ENCODE results near the gene HPCAL1.

Gene HPCAL1

DNA sequence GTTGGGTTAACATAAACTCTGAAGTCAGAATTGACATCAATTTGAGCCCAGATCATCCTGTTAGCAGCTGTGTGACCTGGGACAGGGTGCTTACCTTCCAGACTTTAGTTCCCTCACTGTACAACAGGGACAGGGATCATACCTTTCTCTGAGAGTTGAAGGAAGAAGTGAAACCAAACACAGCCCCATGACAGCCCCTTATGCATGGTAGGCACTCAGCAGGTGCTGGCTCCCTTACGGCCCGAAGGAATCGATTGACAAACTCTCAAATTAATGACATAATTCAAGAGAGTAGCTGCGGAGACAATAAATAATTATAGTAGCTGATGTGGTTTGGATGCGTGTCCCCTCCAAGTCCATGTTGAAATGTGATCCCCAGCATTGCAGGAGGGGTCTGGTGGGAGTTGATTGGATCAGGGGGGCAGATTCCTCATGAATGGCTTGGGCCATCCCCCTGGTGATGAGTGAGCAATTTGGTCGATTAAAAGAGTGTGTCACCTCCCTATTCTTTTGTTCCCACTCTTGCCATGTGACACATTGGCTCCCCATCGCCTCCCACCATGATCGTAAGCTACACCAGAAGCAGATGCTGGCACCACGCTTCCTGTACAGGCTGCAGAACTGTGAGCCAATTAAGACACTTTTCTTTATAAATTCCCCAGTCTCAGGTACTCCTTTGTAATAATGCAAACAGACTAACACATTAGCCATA is 73.0 kb downstream of the HPCAL1 start:
- H3K4me1 ChIP-seq (ENCODE audit: insufficient read depth, poor library complexity, severe bottlenecking) = no peaks in the 10 kb centered on the region
- H3K27ac ChIP-seq (ENCODE audit: poor library complexity, severe bottlenecking) = no peak overlapping the region
- H3K4me3 ChIP-seq (ENCODE audit: severe bottlenecking) = no peak overlapping the region

GRCh38 chr2:10377052-10377746 is 74.5 kb downstream of the HPCAL1 start:
- no peak for DNase-seq (ENCODE audit: low spot score)
- no peak overlapping the region for H3K27ac ChIP-seq (ENCODE audit: poor library complexity, severe bottlenecking)
- no peaks in the 10 kb centered on the region for H3K27me3 ChIP-seq (ENCODE audit: insufficient read depth, poor library complexity, severe bottlenecking)
- no peaks in the 10 kb centered on the region for H3K4me1 ChIP-seq (ENCODE audit: insufficient read depth, poor library complexity, severe bottlenecking)
- no peaks in the 10 kb centered on the region for H3K9me3 ChIP-seq (ENCODE audit: severe bottlenecking)
- no peaks in the 10 kb centered on the region for H3K36me3 ChIP-seq (ENCODE audit: low read depth)
- ATAC-seq (ENCODE audit: low read depth) = no peak
- no peak for TF ChIP-seq CTCF (IDR thresholded peaks at IDR 0.05; ENCODE audit: poor library complexity, severe bottlenecking)
- H3K4me3 ChIP-seq (ENCODE audit: severe bottlenecking) = no peak overlapping the region

More for the DNA sequence above, 73.0 kb downstream of the HPCAL1 start:
- ATAC-seq (ENCODE audit: low read depth) = no peak
- DNase-seq (ENCODE audit: low spot score) = no peak
- no peaks in the 10 kb centered on the region for H3K9me3 ChIP-seq (ENCODE audit: severe bottlenecking)
- H3K36me3 ChIP-seq (ENCODE audit: low read depth) = no peaks in the 10 kb centered on the region
- TF ChIP-seq CTCF (IDR thresholded peaks at IDR 0.05; ENCODE audit: poor library complexity, severe bottlenecking) = no peak
- no peaks in the 10 kb centered on the region for H3K27me3 ChIP-seq (ENCODE audit: insufficient read depth, poor library complexity, severe bottlenecking)

DNA sequence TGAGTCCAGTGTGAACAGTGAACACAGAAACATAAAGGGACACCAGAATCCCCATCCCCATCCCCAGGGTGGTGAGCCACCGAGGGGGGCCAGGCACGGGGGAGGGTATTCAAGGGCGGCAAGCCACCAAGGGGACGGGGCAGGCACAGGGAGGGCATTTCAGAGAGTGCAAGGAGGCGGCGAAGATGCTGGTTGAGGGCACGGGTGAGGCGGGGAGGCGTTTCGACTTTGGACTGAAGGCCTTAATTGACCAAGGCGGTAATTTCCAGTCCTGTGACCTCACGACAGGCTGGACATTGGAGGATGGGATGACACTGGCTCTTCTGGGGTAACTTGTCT is 75.0 kb downstream of the HPCAL1 start:
- H3K36me3 ChIP-seq (ENCODE audit: low read depth) = no peaks in the 10 kb centered on the region
- DNase-seq (ENCODE audit: low spot score) (no peak), ATAC-seq (ENCODE audit: low read depth) (no peak)
- no peaks in the 10 kb centered on the region for H3K4me1 ChIP-seq (ENCODE audit: insufficient read depth, poor library complexity, severe bottlenecking)
- H3K27me3 ChIP-seq (ENCODE audit: insufficient read depth, poor library complexity, severe bottlenecking) = no peaks in the 10 kb centered on the region
- no peaks in the 10 kb centered on the region for H3K9me3 ChIP-seq (ENCODE audit: severe bottlenecking)
- H3K27ac ChIP-seq (ENCODE audit: poor library complexity, severe bottlenecking) = no peak overlapping the region
- TF ChIP-seq CTCF (IDR thresholded peaks at IDR 0.05; ENCODE audit: poor library complexity, severe bottlenecking) = no peak
- no peak overlapping the region for H3K4me3 ChIP-seq (ENCODE audit: severe bottlenecking)

GRCh38 chr2:10378189-10378588 is 75.5 kb downstream of the HPCAL1 start:
- no peaks in the 10 kb centered on the region for H3K9me3 ChIP-seq (ENCODE audit: severe bottlenecking)
- no peak for DNase-seq (ENCODE audit: low spot score)
- H3K4me3 ChIP-seq (ENCODE audit: severe bottlenecking) = no peak overlapping the region
- no peaks in the 10 kb centered on the region for H3K36me3 ChIP-seq (ENCODE audit: low read depth)
- TF ChIP-seq CTCF (IDR thresholded peaks at IDR 0.05; ENCODE audit: poor library complexity, severe bottlenecking) = no peak
- H3K4me1 ChIP-seq (ENCODE audit: insufficient read depth, poor library complexity, severe bottlenecking) = no peaks in the 10 kb centered on the region
- no peaks in the 10 kb centered on the region for H3K27me3 ChIP-seq (ENCODE audit: insufficient read depth, poor library complexity, severe bottlenecking)
- no peak for ATAC-seq (ENCODE audit: low read depth)
- H3K27ac ChIP-seq (ENCODE audit: poor library complexity, severe bottlenecking) = no peak overlapping the region
